Stimulated activated CD4-positive, alpha-beta T cell treated with anti-CD3 and anti-CD28 coated beads, TNF-alpha, amount 100 ng/mL, for 48 hours (primary cell): ENCODE data around the gene FFAR3.

Source experiments
- DNase-seq, 3 donors: peaks; one replicate each; pipeline ENCODE4 v3.0.0-alpha.2; 2020; ENCODE audit warnings: low read depth in 3 of 3

Gene FFAR3

DNA sequence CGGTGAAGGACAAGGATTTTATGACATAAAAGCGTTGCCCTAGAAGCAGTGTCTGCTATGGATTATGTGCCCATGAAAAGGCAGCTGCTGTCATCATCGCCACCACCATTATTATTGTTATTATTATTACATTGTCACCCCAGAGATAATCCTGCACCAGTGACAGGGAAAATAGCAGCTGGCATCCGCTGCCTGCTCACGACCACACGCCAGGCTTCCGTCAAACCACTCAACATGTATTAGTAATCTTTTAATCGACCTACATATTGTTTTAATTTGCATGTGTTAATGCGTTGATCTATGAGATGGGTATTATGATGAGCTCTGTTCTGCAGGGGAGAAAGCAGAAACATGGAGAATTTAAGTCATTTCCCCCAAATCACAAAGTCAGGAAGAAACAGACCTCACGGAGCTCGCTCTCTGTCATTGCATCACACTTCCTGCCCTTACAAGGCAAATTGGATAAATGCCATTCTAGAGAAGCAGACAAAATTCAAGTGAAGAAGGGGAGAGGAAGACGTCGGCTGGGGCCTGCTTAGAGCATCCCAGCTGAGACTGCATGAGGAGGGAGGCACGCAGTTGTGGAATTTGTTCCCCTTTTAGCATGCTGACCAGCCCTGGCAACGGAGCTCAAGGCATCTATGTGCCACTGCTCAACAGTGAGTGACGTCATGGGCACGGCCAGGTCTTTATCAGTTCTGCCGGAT lies at the start of gene FFAR3:
TSS of gene FFAR3 (plus strand) at position 594 of the 707 bp plus-strand sequence. CDS start 431 bp downstream, outside the sequence.
- no peak for DNase-seq

GRCh38 chr19:35308910-35309309 lies 49.4 kb upstream of the FFAR3 start:
- no peak for DNase-seq

GRCh38 chr19:35309481-35310279 lies 48.6 kb upstream of the FFAR3 start:
- DNase-seq: no peak

- no peak for DNase-seq
These were observed 47.9 kb upstream of the FFAR3 start for GRCh38 chr19:35310331-35310730.

GRCh38 chr19:35310811-35311465 lies 47.3 kb upstream of the FFAR3 start:
- DNase-seq: no peak

DNA sequence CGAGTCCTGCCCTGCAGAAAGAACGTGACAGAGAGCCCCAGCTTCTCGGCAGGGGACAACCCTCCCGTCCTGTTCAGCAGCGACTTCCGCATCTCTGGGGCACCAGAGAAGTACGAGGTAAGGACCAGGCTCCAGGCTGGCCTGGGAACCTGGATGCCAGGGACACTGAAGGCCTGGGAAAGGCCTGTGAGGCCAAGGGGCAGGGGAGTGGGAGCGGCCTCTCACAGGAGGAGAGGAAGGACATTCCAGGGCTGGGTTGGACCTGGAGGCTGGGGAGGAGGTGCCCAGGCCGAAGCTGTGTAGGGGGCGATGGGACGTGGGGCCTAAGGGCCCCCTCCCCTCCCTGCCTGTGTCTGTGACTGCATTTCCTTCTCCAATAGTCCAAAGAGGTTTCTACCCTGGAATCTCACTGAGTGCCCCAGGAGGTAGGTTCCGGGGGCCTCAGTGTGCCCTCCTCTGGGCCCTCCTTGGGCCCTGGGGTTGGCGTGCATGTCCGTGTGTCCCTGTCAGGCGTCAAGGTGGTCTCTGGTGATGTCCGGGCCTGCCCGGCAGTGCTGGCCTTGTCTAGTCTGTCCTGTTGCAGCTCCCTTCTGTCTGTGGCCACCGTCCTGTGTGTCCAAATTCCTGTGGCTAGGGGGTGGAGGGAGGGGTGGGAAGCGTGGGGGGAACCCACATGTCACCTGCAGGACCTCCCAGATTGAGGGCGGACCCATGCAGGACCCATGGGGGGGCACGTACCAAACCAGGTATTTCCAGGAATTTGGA lies 46.2 kb upstream of the FFAR3 start:
- no peak for DNase-seq

DNA sequence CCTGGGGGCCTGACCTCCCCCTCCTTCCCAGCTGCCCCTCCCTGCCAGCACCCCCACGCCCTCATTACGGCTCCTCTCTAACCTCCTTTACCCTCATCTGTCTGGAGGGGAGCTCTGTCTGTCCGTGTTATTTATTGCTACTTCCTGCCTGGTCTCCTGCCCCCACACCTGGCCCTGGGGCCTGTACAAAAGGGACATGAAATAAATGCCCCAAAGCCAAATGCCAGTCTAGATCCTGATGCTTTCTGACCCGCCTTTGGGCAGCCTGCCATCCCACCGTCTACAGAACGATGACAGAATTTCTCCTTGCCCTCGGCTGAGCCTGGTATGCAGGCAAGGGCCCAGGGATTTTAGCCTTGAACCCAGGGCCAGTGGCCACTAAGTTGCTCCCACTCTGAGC lies 44.7 kb upstream of the FFAR3 start:
- no peak for DNase-seq

DNA sequence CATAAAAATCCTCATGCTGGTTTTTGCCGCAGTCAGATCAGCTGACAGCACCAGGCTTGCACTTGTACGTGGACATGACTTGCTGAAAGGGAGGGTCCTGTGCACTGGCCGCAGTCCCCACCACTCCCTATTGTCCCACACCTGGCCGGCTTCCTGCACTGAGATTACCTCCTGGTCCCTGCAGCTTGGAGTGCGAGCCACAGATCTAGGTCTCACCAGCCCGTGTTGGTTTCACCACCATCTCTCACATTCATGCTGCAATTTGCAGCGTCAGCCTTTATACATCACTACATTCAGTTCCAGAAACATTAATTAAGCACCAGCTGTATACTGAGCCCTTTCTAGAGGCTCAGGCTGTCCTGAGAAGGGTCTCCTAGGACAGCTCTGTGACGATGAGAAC lies 44.2 kb upstream of the FFAR3 start:
- no peak for DNase-seq

DNA sequence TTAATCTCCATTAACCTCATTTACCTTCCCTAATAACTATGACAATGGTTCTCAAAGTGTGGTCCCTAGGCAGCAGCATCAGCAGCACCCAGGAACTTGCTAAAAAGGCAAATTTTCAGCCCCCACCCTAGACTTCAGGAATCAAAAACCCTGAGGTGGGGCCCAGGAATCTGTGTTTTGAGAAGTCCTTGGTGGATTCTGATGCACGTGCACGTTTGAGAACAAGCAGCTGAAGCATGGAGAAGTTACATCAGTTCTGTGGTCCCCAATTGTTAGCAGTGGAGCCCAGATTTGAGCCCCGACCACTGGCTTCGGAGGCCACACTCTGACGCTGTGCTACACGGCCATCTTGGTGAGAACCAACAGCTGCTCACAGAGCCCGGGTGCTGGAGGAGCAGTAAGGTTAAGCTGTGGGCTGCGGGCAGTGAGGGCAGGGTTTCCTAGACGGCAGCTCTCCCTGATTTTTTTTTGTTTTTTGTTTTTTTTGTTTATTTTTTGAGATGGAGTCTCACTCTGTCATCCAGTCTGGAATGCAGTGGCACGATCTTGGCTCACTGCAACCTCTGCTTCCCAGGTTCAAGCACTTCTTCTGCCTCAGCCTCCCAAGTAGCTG lies 43.3 kb upstream of the FFAR3 start:
- DNase-seq: no peak

GRCh38 chr19:35315883-35316282 lies 42.4 kb upstream of the FFAR3 start:
- no peak for DNase-seq

DNA sequence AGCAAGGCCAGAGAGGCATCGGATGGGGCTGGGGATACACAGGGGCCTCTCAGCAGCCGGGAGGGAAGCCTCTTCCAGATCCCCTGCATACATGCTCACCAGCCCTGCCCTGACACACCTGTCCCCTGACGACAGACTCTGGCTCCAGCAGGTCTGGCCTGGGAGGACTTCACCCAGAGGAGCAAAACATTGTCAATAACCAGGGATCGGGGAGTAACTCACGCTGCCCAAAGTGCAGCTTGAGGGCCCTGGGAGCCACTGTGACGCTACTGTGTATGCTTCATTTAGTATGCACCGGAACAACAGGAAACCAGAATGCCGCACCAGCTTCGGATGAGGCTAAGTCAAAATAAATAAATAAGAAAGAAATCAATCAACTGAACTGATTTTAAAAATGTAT lies 41.7 kb upstream of the FFAR3 start:
- no peak for DNase-seq

DNA sequence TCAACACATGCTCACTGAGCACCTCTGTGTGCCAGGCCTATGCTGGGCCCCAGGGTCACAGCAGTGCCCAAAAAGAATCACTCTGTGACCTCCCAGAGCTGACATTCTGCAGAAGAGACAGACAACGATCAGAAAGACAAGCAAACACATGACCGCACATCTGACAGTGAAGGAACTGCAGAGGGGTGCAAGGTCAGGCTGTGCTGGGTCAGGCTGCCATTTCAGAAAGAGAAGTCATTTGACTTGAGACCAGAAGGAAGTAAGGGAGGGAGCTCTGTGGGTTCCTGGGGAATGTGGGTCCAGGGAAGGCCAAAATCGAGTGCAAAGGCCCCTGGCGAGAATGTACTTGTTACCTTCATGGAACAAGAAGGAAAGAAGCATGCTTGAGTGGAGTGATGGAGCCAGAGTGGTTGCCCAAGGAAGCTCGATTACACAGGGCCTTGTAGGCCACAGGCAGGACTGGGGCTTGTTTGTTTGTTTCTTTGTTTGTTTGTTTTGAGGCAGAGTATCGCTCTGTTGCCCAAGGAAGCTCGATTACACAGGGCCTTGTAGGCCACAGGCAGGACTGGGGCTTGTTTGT lies 40.7 kb upstream of the FFAR3 start:
- DNase-seq: no peak

DNA sequence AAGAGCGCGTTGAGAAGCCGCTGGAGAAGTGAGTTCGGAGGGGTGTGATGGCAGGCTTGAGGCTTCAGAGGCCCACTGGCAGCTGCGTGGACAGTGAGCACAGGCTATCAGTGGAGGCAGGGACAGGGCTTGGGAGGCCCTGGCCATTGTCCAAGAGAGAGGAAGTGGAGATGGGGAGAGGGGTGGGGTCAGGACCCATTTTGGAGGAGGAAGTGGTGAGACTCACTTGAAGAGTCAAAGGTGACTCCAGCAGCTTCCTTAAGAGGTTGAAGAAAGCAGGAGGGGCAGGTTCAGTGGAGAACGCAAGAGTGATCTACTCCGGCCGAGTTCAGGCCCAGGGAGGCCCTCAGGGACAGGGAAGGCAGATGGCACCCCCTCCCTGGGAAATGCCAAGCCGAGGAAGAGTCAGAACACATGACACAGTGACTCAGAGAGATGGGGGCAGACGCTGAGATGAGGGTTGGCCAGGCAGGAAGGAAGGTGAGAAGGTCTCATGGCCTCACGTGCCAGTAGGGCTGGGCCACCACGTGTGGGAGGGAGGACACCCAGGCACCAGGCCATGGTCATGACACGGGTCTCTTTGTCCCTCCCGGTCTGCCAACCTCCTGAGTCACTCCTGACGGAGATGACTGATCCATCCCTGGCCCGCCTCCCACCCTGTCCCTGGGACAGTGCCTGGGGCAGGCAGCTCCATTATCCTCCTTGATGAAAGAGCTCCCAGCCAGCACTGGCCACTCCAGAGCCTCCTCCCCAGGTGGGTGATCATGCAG lies 39.4 kb upstream of the FFAR3 start:
- no peak for DNase-seq

- no peak for DNase-seq
These were observed 38.1 kb upstream of the FFAR3 start for GRCh38 chr19:35320065-35320713.

DNA sequence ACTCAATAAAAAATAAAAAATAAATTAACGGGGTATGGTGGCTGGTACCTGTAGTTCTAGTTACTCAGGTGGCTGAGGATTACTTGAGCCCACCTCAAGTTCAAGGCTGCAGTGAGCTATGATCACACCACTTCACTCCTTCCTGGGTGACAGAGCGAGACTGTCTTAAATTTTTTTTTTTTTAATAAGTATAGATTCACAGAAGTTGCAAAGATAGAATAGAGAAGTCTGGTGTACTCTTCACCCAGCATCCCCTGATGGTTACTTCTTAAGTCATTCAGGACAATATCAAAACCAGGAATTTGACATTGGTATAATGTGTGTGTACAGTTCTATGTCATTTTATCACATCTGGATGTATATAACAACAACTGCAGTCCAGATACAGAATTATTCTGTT lies 37.0 kb upstream of the FFAR3 start:
- DNase-seq: no peak

DNA sequence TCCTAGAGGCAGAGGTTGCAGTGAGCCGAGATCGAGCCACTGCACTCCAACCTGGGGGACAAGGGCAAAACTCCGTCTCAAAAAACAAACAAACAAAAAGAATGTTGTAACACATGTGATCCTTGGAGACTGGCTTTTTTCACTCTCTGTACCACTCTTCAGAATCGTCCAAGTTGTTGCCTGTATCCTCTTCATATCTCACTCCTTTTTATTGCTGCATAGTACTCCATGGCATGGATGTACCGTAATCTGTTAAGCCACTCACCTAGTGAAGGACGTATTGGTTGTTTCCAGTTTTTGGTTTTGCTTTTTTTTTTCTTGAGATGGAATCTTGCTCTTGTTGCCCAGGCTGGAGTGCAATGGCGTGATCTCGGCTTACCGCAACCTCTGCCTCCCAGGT lies 36.2 kb upstream of the FFAR3 start:
- no peak for DNase-seq

DNA sequence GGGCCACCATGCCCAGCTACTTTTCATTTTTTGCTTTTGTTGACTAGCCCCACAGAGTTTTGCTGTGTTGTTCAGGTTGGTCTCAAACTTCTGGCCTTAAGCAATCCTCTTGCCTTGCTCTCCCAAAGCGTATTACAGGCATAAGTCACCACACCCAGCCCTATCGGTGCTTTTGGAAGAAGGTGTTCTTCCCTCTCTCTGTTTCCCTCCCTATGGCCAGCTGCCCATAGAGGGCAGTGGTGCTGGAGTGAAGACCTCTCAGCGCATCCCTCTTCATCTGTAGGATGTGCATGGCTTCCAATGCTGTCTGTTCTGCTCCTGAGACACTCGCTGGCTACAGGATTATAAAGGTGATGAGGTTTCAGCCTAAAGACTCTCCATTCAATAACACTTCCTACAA lies 30.6 kb upstream of the FFAR3 start:
- DNase-seq: no peak

DNA sequence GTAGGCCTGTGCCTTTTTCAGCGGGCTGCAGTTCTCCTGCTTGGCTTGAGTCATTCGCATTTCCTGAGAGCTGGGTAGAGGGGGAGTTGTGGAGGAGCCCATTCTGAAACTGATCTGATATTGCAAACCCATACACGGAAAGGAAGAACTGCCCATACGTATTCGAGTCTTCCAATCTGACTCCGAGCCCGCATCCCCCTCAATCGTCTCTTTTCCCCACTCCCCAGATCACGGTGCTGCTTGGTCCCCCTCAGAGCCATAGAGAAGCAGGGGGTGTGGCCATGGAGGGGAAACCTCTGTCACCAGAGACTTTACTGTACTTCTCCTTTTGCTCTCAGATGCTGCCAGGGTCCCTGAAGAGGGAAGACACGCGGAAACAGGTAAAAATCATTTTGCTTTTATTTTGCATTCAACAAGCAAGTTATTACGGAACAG lies 29.4 kb upstream of the FFAR3 start, which contains the start of gene CD22:
TSS of gene CD22 (plus strand) at position 337 of the 435 bp plus-strand sequence. CDS start 2,854 bp downstream, outside the sequence.
- DNase-seq: no peak

DNA sequence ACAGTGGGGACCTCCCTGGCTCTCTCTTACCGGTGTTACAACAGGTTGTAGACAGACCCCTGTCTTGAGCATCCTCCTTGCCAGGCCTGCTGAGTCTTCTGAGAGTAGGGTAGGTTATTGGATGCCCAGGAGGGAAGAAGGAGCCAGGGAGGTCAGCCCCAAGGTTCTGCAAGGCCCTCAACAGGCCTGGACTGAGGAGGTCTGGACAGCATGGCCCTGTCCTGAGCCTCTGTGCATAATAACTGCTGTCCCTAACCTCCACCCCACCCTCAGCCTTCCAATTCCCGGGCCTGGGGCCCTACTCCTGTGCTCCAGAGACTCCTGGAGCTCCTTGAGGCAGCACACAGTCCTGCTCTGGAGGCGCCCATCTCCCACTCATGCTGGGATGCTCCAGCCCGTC lies 28.9 kb upstream of the FFAR3 start:
- DNase-seq: no peak

- DNase-seq: no peak
These were observed 27.8 kb upstream of the FFAR3 start for GRCh38 chr19:35330475-35330874.
